ENCODE results near the gene PRSS22.

Gene PRSS22

GRCh38 chr16:2857451-2858244 is at the start of gene PRSS22:
Gene PRSS22 (minus strand): TSS chr16:2858170. CDS start chr16:2858104, 66 bp downstream.
- DNase-seq, result no peak

GRCh38 chr16:2907084-2907753 is 49.2 kb upstream of the PRSS22 start:
- peak; percentile 42 for DNase-seq

- no peak for DNase-seq
These were observed 48.0 kb upstream of the PRSS22 start for GRCh38 chr16:2905988-2906387.

GRCh38 chr16:2905241-2905987 is 47.4 kb upstream of the PRSS22 start:
- peak; percentile 89 for DNase-seq

- DNase-seq, result no peak
These were observed 46.9 kb upstream of the PRSS22 start for GRCh38 chr16:2904922-2905240.

GRCh38 chr16:2904100-2904921 is 46.3 kb upstream of the PRSS22 start:
- peak; percentile 69 for DNase-seq

- no peak for DNase-seq
These were observed 44.6 kb upstream of the PRSS22 start for GRCh38 chr16:2902337-2903130.

- DNase-seq, result no peak
These were observed 42.6 kb upstream of the PRSS22 start for GRCh38 chr16:2900526-2901075.

- DNase-seq, result no peak
These were observed 41.6 kb upstream of the PRSS22 start for GRCh38 chr16:2899564-2900072.

GRCh38 chr16:2898831-2899563 is 41.0 kb upstream of the PRSS22 start:
- DNase-seq, result no peak

- DNase-seq, result no peak
These were observed 39.1 kb upstream of the PRSS22 start for GRCh38 chr16:2897110-2897509.

GRCh38 chr16:2896480-2897010 is 38.6 kb upstream of the PRSS22 start:
- no peak for DNase-seq

- no peak for DNase-seq
These were observed 37.8 kb upstream of the PRSS22 start for GRCh38 chr16:2895813-2896212.

GRCh38 chr16:2894231-2894630 is 36.3 kb upstream of the PRSS22 start:
- no peak for DNase-seq

GRCh38 chr16:2884041-2884451 is 26.1 kb upstream of the PRSS22 start:
- DNase-seq, result no peak

GRCh38 chr16:2883458-2883908 is 25.5 kb upstream of the PRSS22 start:
- DNase-seq, result no peak

GRCh38 chr16:2882650-2883457 is 24.9 kb upstream of the PRSS22 start, which contains the start of gene FLYWCH2:
Gene FLYWCH2 (plus strand): TSS chr16:2883215. CDS start chr16:2896450, 13,235 bp downstream.
- DNase-seq, result peak; percentile 100

- DNase-seq, result peak; percentile 20
These were observed 24.0 kb upstream of the PRSS22 start for GRCh38 chr16:2881783-2882649.

Data from activated CD4-positive, alpha-beta T cell treated with anti-CD3 and anti-CD28 coated beads, Interleukin-2, amount 50 U/mL, for 1 hour (primary cell).